H1 (cell line): ENCODE data around the gene CORT.

ENCODE experiments used
- RFX5 ChIP-seq: IDR thresholded peaks from 2 replicates; pipeline ENCODE4 v1.6.1; 2011; ENCODE audit warnings: low read depth, low read length, improper control_type of control experiment, borderline replicate concordance
- TF ChIP-seq, protein P1 (sequence below): IDR thresholded peaks from 2 replicates; pipeline ENCODE4 v1.6.1; 2012; ENCODE audit warnings: inconsistent platforms
- TF ChIP-seq, protein P2 (sequence below), 3 experiments: IDR thresholded peaks; 1 replicate in 2 of 3; 2 replicates in 1 of 3; pipeline versions ENCODE4 v1.5.1 to v1.6.1; 2011; ENCODE audit warnings: low read length in 3 of 3, mild to moderate bottlenecking in 3 of 3, inconsistent platforms in 2 of 3, low read depth in 1 of 3, moderate library complexity in 1 of 3; ENCODE audit not compliant: insufficient read depth in 1 of 3; ENCODE audit errors: control extremely low read depth in 1 of 3

GRCh38 chr1:10473145-10473765, 23.4 kb downstream of the CORT start:
- TF ChIP-seq, protein P1, sequence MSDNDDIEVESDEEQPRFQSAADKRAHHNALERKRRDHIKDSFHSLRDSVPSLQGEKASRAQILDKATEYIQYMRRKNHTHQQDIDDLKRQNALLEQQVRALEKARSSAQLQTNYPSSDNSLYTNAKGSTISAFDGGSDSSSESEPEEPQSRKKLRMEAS = no peak
- TF ChIP-seq RFX5 = no peak
- TF ChIP-seq, protein P2, sequence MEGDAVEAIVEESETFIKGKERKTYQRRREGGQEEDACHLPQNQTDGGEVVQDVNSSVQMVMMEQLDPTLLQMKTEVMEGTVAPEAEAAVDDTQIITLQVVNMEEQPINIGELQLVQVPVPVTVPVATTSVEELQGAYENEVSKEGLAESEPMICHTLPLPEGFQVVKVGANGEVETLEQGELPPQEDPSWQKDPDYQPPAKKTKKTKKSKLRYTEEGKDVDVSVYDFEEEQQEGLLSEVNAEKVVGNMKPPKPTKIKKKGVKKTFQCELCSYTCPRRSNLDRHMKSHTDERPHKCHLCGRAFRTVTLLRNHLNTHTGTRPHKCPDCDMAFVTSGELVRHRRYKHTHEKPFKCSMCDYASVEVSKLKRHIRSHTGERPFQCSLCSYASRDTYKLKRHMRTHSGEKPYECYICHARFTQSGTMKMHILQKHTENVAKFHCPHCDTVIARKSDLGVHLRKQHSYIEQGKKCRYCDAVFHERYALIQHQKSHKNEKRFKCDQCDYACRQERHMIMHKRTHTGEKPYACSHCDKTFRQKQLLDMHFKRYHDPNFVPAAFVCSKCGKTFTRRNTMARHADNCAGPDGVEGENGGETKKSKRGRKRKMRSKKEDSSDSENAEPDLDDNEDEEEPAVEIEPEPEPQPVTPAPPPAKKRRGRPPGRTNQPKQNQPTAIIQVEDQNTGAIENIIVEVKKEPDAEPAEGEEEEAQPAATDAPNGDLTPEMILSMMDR (IDR thresholded peaks at IDR 0.05; ENCODE audit: control extremely low read depth in 1 of 3, insufficient read depth in 1 of 3, low read depth in 1 of 3, low read length in 3 of 3) = no peak
